SH-SY5Y (cell line): ENCODE data around the gene LHX5.

Experiments used
- GATA2 ChIP-seq: IDR thresholded peaks from 2 replicates; pipeline ENCODE4 v1.6.1; 2011; ENCODE audit warnings: mild to moderate bottlenecking, low read depth, low read length
- GATA3 ChIP-seq: IDR thresholded peaks from 2 replicates; pipeline ENCODE4 v1.6.1; 2011; ENCODE audit warnings: low read depth, mild to moderate bottlenecking, low read length, moderate library complexity

DNA sequence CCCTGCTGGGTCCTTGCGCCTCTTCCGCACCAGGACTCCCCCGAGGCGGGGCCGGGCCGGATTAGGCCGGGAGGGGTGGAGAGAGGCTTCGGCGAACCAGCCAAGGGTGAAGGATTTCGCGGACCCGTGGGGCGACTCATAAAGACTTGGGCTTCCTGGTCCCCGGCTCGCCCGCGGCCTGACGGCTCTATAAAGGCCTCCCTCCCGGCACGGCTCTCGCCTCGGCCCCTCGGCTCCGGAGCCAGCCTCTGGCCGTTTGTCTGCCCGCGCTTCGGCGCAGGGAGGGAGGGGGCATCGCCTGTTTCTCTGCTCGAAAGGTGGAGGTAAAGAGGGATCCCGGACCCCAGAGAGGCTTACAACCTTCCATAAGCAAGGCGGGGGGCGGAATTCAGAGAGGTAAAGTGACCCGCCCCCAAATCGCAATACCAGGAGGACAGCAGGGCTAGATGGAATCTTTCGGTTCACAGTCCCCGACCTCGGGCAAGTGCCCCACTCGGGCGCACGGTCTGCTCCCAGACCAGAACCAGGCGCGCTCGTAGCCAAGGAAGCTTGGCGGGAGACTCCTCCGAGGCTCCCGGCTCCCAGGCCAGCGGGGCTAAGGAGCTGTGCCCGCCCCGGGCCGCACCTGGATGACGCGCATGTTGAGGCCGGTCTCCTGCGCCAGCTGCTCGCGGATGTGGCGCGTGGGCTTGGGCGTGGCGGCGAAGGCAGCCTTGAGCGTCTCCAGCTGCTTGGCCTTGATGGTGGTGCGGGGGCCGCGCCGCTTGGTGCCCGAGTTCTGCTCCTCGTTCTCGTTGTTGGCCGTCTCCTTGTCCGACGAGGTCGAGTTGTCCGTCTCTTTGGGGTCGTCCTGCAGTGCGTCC, 3.9 kb downstream of the LHX5 start:
- TF ChIP-seq GATA3 (no peak), GATA2 (no peak)
